ENCODE results near the gene MYO1B.

MYO1B gene

GRCh38 chr2:191301971-191302370, 56.8 kb downstream of the MYO1B start:
- POLR2A ChIA-PET = no interaction called here
- CTCF ChIA-PET = interaction anchor here (1.1 to 4.0 kb wide), 3 partner anchors 13 to 137 kb away, joined by 4 to 23 read pairs (median 4); no protein-coding TSS in a partner anchor
- TF ChIP-seq CTCF (IDR thresholded peaks at IDR 0.05; ENCODE audit: control extremely low read depth, extremely low read depth, low read depth, missing control alignments) = no peak
- no peak for DNase-seq (ENCODE audit: extremely low spot score)

GRCh38 chr2:191302459-191303139, 57.4 kb downstream of the MYO1B start:
- TF ChIP-seq CTCF (IDR thresholded peaks at IDR 0.05; ENCODE audit: control extremely low read depth, extremely low read depth, low read depth, missing control alignments) = peak; percentile 26
- POLR2A ChIA-PET = no interaction called here
- DNase-seq (ENCODE audit: extremely low spot score) = no peak

GRCh38 chr2:191303140-191304005, 58.2 kb downstream of the MYO1B start:
- ChIA-PET CTCF (interaction anchor here (1.0 to 4.0 kb wide), 8 partner anchors 12 to 145 kb away, joined by 3 to 23 read pairs (median 4); no protein-coding TSS in a partner anchor), POLR2A (no interaction called here)
- no peak for TF ChIP-seq CTCF (IDR thresholded peaks at IDR 0.05; ENCODE audit: control extremely low read depth, extremely low read depth, low read depth, missing control alignments)
- no peak for DNase-seq (ENCODE audit: extremely low spot score)

More at GRCh38 chr2:191302459-191303139, 57.4 kb downstream of the MYO1B start:
- CTCF ChIA-PET = interaction anchor here (1.1 to 4.0 kb wide), 6 partner anchors 13 to 138 kb away, joined by 3 to 23 read pairs (median 4); no protein-coding TSS in a partner anchor

GRCh38 chr2:191304939-191305875, 60.0 kb downstream of the MYO1B start:
- POLR2A ChIA-PET = no interaction called here
- no peak for DNase-seq (ENCODE audit: extremely low spot score)
- CTCF ChIA-PET = interaction anchor here (4.0 kb wide), 1 partner anchor 10 kb away, joined by 23 read pairs; no protein-coding TSS in a partner anchor
- no peak for TF ChIP-seq CTCF (IDR thresholded peaks at IDR 0.05; ENCODE audit: control extremely low read depth, extremely low read depth, low read depth, missing control alignments)

GRCh38 chr2:191308026-191308425, 62.8 kb downstream of the MYO1B start:
- ChIA-PET CTCF (interaction anchor here (0.9 to 1.4 kb wide), 5 partner anchors 8 to 256 kb away, joined by 3 to 4 read pairs (median 3); no protein-coding TSS in a partner anchor), POLR2A (no interaction called here)
- no peak for DNase-seq (ENCODE audit: extremely low spot score)
- no peak for TF ChIP-seq CTCF (IDR thresholded peaks at IDR 0.05; ENCODE audit: control extremely low read depth, extremely low read depth, low read depth, missing control alignments)
